Measurements from ENCODE around the gene MGAT5.

MGAT5 gene

GRCh38 chr2:134399096-134399495 lies 145.2 kb downstream of the MGAT5 start:
- DNase-seq (ENCODE audit: low read depth): no peak

- DNase-seq (ENCODE audit: low read depth): no peak
These were observed 147.2 kb downstream of the MGAT5 start for GRCh38 chr2:134401081-134401497.

GRCh38 chr2:134401789-134402188 lies 147.9 kb downstream of the MGAT5 start:
- no peak for DNase-seq (ENCODE audit: low read depth)

- no peak for DNase-seq (ENCODE audit: low read depth)
These were observed 148.5 kb downstream of the MGAT5 start for GRCh38 chr2:134402410-134402809.

- no peak for DNase-seq (ENCODE audit: low read depth)
These were observed 151.8 kb downstream of the MGAT5 start for GRCh38 chr2:134405611-134406081.

- DNase-seq (ENCODE audit: low read depth): no peak
These were observed 152.4 kb downstream of the MGAT5 start for GRCh38 chr2:134406311-134406710.

- no peak for DNase-seq (ENCODE audit: low read depth)
These were observed 152.9 kb downstream of the MGAT5 start for GRCh38 chr2:134406736-134407135.

GRCh38 chr2:134407154-134407890 lies 153.4 kb downstream of the MGAT5 start:
- DNase-seq (ENCODE audit: low read depth): no peak

- DNase-seq (ENCODE audit: low read depth): no peak
These were observed 154.5 kb downstream of the MGAT5 start for GRCh38 chr2:134408386-134408785.

GRCh38 chr2:134408791-134409190 lies 154.9 kb downstream of the MGAT5 start:
- no peak for DNase-seq (ENCODE audit: low read depth)

- DNase-seq (ENCODE audit: low read depth): no peak
These were observed 156.1 kb downstream of the MGAT5 start for GRCh38 chr2:134410006-134410405.

- DNase-seq (ENCODE audit: low read depth): no peak
These were observed 157.0 kb downstream of the MGAT5 start for GRCh38 chr2:134410831-134411231.

GRCh38 chr2:134411279-134411827 lies 157.5 kb downstream of the MGAT5 start:
- DNase-seq (ENCODE audit: low read depth): no peak

GRCh38 chr2:134411828-134412638 lies 158.2 kb downstream of the MGAT5 start:
- peak; percentile 26 for DNase-seq (ENCODE audit: low read depth)

GRCh38 chr2:134412639-134412999 lies 158.7 kb downstream of the MGAT5 start:
- no peak for DNase-seq (ENCODE audit: low read depth)

- DNase-seq (ENCODE audit: low read depth): no peak
These were observed 159.6 kb downstream of the MGAT5 start for GRCh38 chr2:134413430-134413829.

- DNase-seq (ENCODE audit: low read depth): no peak
These were observed 160.0 kb downstream of the MGAT5 start for GRCh38 chr2:134413912-134414311.

- DNase-seq (ENCODE audit: low read depth): no peak
These were observed 162.1 kb downstream of the MGAT5 start for GRCh38 chr2:134416018-134416417.

- DNase-seq (ENCODE audit: low read depth): no peak
These were observed 162.8 kb downstream of the MGAT5 start for GRCh38 chr2:134416637-134417036.

GRCh38 chr2:134417968-134418582 lies 164.2 kb downstream of the MGAT5 start:
- no peak for DNase-seq (ENCODE audit: low read depth)

GRCh38 chr2:134420259-134420658 lies 166.4 kb downstream of the MGAT5 start:
- no peak for DNase-seq (ENCODE audit: low read depth)

- DNase-seq (ENCODE audit: low read depth): no peak
These were observed 167.0 kb downstream of the MGAT5 start for GRCh38 chr2:134420920-134421319.

All from stimulated activated CD8-positive, alpha-beta memory T cell treated with anti-CD3 and anti-CD28 coated beads, Interleukin-12 subunit alpha, Interleukin-12 subunit beta, amount 100 ng/mL, for 4 hours (primary cell).